Left ventricle myocardium inferior (tissue), 1 donor: Measurements from ENCODE around the gene PRKACA. TPM values are rescaled to one million over a fixed set of nuclear protein-coding genes. Genes with fewer than 3 reads are reported as not detected.

ENCODE experiments used
- DNase-seq: peaks from one replicate; pipeline ENCODE4 v3.0.0-alpha.2; 2020
- H3K27ac ChIP-seq: fragments of 200-600 bp; replicated peaks from 2 replicates; pipeline ENCODE4 v1.8.0; 2021
- H3K27me3 ChIP-seq: fragments of 200-600 bp; 2 replicates; pipeline ENCODE4 v1.8.0; 2021; ENCODE audit warnings: low read depth
- H3K36me3 ChIP-seq: fragments of 200-600 bp; 2 replicates; pipeline ENCODE4 v1.8.0; 2021
- H3K4me1 ChIP-seq: fragments of 200-600 bp; 2 replicates; pipeline ENCODE4 v1.8.0; 2021
- H3K4me3 ChIP-seq: fragments of 200-600 bp; 2 replicates; pipeline ENCODE4 v1.8.0; 2021; ENCODE audit warnings: mild to moderate bottlenecking, moderate library complexity
- H3K9me3 ChIP-seq: fragments of 200-600 bp; replicated peaks from 2 replicates; pipeline ENCODE4 v1.8.0; 2021
- intact Hi-C: fragments of 100-400 bp; cut with micrococcal nuclease; formaldehyde crosslinking; loops from one replicate; pipeline ENCODE4 v1.11.0; 2022
- total RNA-seq: library from RNA; stranded (reverse); fragmentation: NEBNext Ultra II Directional; extraction: Animal tissue kit (Norgen Biotek cat#: 25700); gene quantifications from one replicate; pipeline ENCODE4 v1.2.1, GENCODE V29; 2021
- TF ChIP-seq, protein P1 (sequence below): fragments of 200-600 bp; IDR thresholded peaks from 2 replicates; pipeline ENCODE4 v1.8.0; 2021; ENCODE audit warnings: antibody characterized with exemption, mild to moderate bottlenecking, borderline replicate concordance
- donor health status: DM: no; HTN: yes; CAD: no; lungs with severe emphysema.

The PRKACA gene
- total RNA-seq, 1 donor from 2014 or later: 465 TPM

GRCh38 chr19:14116918-14117578 is 514 bp downstream of the PRKACA start:
- Histone ChIP-seq H3K4me1 (peaks cover 77% of the 10 kb centered on the region), H3K27me3 (no peaks in the 10 kb centered on the region), H3K9me3 (no peaks in the 10 kb centered on the region), H3K27ac (peak overlapping the region; percentile 100), H3K4me3 (peak overlapping the region; percentile 95), H3K36me3 (no peaks in the 10 kb centered on the region)
- intact Hi-C loops: no loop called here
- peak; percentile 42 for DNase-seq
- TF ChIP-seq, protein P1, sequence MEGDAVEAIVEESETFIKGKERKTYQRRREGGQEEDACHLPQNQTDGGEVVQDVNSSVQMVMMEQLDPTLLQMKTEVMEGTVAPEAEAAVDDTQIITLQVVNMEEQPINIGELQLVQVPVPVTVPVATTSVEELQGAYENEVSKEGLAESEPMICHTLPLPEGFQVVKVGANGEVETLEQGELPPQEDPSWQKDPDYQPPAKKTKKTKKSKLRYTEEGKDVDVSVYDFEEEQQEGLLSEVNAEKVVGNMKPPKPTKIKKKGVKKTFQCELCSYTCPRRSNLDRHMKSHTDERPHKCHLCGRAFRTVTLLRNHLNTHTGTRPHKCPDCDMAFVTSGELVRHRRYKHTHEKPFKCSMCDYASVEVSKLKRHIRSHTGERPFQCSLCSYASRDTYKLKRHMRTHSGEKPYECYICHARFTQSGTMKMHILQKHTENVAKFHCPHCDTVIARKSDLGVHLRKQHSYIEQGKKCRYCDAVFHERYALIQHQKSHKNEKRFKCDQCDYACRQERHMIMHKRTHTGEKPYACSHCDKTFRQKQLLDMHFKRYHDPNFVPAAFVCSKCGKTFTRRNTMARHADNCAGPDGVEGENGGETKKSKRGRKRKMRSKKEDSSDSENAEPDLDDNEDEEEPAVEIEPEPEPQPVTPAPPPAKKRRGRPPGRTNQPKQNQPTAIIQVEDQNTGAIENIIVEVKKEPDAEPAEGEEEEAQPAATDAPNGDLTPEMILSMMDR: no peak

GRCh38 chr19:14116525-14116917 is 1.0 kb downstream of the PRKACA start:
- H3K27me3 ChIP-seq: no peaks in the 10 kb centered on the region
- TF ChIP-seq, protein P1: no peak
- H3K4me3 ChIP-seq: peak overlapping the region; percentile 95
- no peak for DNase-seq
- H3K27ac ChIP-seq: peak overlapping the region; percentile 100
- intact Hi-C loops: no loop called here
- peaks cover 82% of the 10 kb centered on the region for H3K4me1 ChIP-seq
- H3K9me3 ChIP-seq: no peaks in the 10 kb centered on the region
- no peaks in the 10 kb centered on the region for H3K36me3 ChIP-seq

DNA sequence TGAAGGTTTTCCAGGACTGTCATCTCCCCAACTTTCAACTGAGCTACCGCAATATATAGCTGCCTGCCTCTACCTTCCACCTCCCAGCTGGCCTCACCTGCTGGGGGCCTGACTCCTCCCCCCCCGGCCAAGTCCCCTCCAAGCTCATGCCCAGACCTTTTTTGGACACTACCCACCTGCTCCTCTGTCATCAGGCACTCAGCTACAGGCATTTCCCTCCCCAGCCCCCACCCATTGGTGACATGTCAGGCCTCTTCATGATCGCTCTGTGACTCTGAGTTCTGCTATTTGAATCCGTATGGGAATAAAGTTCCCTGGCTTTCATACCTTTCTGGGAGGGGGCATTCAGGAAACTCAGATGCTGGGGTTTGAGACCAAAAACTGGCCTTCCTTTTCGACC is 1.8 kb downstream of the PRKACA start:
- Histone ChIP-seq H3K27ac (peak overlapping the region; percentile 100), H3K9me3 (no peaks in the 10 kb centered on the region), H3K27me3 (no peaks in the 10 kb centered on the region), H3K4me3 (peak overlapping the region; percentile 95), H3K36me3 (no peaks in the 10 kb centered on the region), H3K4me1 (peaks cover 89% of the 10 kb centered on the region)
- TF ChIP-seq, protein P1: no peak
- DNase-seq: no peak
- intact Hi-C loops: no loop called here

GRCh38 chr19:14114854-14115253 is 2.7 kb downstream of the PRKACA start:
- intact Hi-C loops: no loop called here
- peak; percentile 67 for DNase-seq

GRCh38 chr19:14114439-14114838 is 3.1 kb downstream of the PRKACA start:
- TF ChIP-seq, protein P1: no peak
- DNase-seq: no peak
- Histone ChIP-seq H3K36me3 (no peaks in the 10 kb centered on the region), H3K27ac (peak overlapping the region; percentile 100), H3K4me3 (peak overlapping the region; percentile 95), H3K27me3 (no peaks in the 10 kb centered on the region), H3K4me1 (peaks cover 89% of the 10 kb centered on the region), H3K9me3 (no peaks in the 10 kb centered on the region)
- intact Hi-C loops: no loop called here

More at GRCh38 chr19:14114854-14115253, 2.7 kb downstream of the PRKACA start:
- TF ChIP-seq, protein P1: peak; percentile 70
- Histone ChIP-seq H3K9me3 (no peaks in the 10 kb centered on the region), H3K27ac (peak overlapping the region; percentile 100), H3K4me1 (peaks cover 92% of the 10 kb centered on the region), H3K27me3 (no peaks in the 10 kb centered on the region), H3K36me3 (no peaks in the 10 kb centered on the region), H3K4me3 (peak overlapping the region; percentile 95)
